Measurements from ENCODE around the gene WWTR1.
A peak's percentile ranks its signal among the peaks of the same experiment; 100 is the strongest.

Gene WWTR1

DNA sequence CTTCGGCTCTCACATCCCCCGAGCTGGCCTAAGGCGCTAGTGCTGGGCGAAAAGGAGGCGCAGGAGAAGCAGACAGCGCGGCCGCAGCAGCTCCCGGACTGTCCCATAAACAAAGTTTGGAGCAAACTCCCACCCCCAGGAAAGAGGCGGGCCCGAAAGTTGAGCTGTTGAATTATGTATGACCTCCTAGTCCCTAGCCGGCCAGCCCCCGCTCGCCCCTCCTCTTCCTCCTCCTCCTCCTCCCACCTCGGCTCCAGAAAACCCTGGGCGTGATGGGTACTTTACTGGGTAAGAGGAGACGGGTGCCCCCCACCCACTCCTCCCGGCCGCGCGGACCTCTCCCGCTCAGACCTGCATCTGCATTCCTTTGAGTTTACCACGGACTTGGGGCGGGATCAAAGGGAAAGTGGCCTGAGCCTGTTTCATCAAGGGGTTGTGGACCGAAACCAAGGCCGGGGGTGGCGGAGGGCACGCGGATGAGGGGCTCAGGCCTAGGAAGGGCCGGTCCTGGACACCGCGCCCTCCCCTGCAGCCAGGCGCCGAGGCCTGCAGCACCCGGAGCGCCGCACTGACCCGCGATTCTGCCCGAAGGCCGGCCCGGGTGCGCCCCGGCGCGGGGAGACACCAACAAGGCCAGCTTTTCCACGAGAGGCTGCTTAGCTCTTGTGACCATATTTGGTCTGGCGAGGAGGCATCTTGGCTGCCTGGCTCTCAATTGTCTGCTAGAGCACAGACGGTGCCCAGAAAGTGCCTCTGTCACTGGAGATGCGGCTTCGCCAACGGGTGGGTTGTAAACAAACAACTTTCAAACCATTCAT, at the start of gene WWTR1:
Gene WWTR1, minus strand, starts transcription at position 100 of the 818 bp plus-strand sequence. CDS start 719 bp downstream, outside the sequence.
- Histone ChIP-seq H3K4me1 (ENCODE audit: control insufficient read depth in 1 of 2, insufficient read depth in 1 of 2, low read depth in 1 of 2, low read length in 1 of 2) (peaks cover 7 to 20% of the 10 kb centered on the region in 2 experiments), H3K27ac (no peak within 1 kb of the TSS), H3K36me3 (no peaks in the 10 kb centered on the region), H3K27me3 (peaks cover 100% of the 10 kb centered on the region), H3K4me3 (ENCODE audit: low read depth in 1 of 2, low read length in 1 of 2) (peak within 1 kb of the TSS; percentile 8 to 45), H3K9me3 (no peaks in the 10 kb centered on the region)
- TF ChIP-seq, protein P1, sequence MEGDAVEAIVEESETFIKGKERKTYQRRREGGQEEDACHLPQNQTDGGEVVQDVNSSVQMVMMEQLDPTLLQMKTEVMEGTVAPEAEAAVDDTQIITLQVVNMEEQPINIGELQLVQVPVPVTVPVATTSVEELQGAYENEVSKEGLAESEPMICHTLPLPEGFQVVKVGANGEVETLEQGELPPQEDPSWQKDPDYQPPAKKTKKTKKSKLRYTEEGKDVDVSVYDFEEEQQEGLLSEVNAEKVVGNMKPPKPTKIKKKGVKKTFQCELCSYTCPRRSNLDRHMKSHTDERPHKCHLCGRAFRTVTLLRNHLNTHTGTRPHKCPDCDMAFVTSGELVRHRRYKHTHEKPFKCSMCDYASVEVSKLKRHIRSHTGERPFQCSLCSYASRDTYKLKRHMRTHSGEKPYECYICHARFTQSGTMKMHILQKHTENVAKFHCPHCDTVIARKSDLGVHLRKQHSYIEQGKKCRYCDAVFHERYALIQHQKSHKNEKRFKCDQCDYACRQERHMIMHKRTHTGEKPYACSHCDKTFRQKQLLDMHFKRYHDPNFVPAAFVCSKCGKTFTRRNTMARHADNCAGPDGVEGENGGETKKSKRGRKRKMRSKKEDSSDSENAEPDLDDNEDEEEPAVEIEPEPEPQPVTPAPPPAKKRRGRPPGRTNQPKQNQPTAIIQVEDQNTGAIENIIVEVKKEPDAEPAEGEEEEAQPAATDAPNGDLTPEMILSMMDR (IDR thresholded peaks at IDR 0.05): no peak

DNA sequence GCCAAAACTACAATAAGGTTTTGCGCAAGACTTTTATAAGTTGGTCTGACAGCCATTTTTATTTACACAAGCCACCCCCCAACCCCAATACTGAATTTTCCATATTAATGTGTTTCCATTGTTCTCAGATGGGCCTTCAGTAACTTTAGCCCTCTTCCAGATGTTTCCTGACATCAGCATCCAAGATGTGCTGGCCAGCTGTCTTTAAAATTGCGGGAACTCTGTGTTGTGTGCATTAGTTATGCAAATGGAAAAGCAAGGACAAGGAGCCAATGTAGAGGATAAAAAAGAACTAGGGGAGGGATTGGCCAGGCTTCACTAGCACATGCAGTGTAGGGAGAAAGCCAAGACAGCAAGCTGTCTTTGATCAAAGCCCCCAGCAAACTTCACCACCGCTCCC, 49.1 kb upstream of the WWTR1 start:
- Histone ChIP-seq H3K36me3 (no peaks in the 10 kb centered on the region), H3K9me3 (no peaks in the 10 kb centered on the region), H3K27ac (no peak overlapping the region), H3K4me1 (ENCODE audit: control insufficient read depth in 1 of 2, insufficient read depth in 1 of 2, low read depth in 1 of 2, low read length in 1 of 2) (no peaks in the 10 kb centered on the region), H3K4me3 (ENCODE audit: low read depth in 1 of 2, low read length in 1 of 2) (no peak overlapping the region), H3K27me3 (peaks cover 16% of the 10 kb centered on the region)
- TF ChIP-seq, protein P1 (IDR thresholded peaks at IDR 0.05): no peak

DNA sequence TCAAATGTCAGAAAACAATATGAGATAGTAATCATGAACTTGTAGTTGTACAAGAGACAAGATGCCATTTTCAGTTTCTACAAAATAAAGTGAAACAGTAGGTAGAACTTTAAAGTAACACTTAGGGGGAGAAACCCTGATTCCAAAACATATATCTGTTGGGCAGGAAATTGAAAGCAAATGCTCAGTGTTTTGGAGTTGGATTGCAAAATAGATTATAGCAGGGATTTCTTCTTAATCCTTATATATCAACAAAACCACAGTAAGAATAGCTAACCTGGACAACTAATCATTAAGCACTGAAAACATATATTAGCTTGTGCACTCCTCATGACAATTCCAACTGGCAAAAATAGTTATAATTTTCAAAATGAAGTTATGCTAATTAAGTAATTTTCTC, 47.6 kb upstream of the WWTR1 start:
- Histone ChIP-seq H3K9me3 (no peaks in the 10 kb centered on the region), H3K27ac (no peak overlapping the region), H3K36me3 (no peaks in the 10 kb centered on the region), H3K4me1 (ENCODE audit: control insufficient read depth in 1 of 2, insufficient read depth in 1 of 2, low read depth in 1 of 2, low read length in 1 of 2) (no peaks in the 10 kb centered on the region), H3K27me3 (peaks cover 6% of the 10 kb centered on the region), H3K4me3 (ENCODE audit: low read depth in 1 of 2, low read length in 1 of 2) (no peak overlapping the region)
- TF ChIP-seq, protein P1 (IDR thresholded peaks at IDR 0.05): no peak

DNA sequence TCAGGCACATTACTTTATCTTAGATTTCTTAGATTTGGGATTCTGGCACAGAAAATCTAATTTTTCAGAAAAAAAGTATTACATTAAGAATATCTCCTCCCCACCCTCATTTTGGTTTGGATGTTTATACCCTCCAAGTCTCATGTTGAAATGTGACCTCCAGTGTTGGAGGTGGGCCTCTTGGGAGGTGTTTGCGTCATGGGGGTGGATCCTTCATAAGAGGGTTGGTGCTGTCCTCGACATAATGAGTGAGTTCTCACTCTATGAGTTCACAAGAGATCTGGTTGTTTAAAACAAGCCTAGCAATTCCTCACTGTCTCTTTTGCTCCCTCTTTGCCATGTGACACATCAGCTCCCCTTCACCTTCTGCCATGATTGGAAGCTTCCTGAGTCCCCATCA, 45.6 kb upstream of the WWTR1 start:
- Histone ChIP-seq H3K4me1 (ENCODE audit: control insufficient read depth in 1 of 2, insufficient read depth in 1 of 2, low read depth in 1 of 2, low read length in 1 of 2) (no peaks in the 10 kb centered on the region), H3K27me3 (peaks cover 3% of the 10 kb centered on the region), H3K9me3 (no peaks in the 10 kb centered on the region), H3K36me3 (no peaks in the 10 kb centered on the region), H3K4me3 (ENCODE audit: low read depth in 1 of 2, low read length in 1 of 2) (no peak overlapping the region), H3K27ac (no peak overlapping the region)
- TF ChIP-seq, protein P1 (IDR thresholded peaks at IDR 0.05): no peak

DNA sequence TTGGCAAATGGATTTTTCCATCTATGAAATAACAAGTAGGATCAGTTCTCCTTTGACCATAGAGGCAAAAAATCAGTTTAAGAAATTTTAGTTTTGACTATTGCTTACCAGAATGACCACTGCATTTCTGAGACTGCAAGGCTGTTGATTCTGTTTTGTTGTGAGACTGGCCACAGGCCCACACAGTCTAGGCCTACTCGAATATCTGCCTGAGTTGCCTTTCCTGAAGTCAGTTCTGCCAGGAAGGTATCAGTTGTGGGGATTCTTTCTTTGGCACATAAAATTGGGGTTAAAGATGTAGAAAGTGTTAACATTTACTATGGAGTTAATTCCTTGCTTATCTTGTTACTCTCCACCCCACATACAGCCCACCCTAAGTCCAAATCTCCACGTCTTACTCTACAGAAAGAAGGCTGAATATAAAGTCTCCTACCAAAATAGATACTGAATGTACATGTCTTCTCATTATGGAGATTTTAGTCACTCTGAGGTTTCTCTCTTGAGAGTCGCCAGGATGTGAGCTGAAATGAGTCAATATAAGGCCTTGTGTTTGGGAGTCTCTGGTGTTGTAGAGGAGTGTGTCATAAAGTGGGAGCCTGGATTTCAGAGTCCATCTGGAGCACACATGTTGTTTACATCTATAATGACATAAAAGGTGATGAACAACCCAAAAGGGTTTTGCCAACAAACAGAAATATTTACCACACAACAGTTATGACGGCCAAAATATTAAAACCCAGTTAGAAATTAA, 45.0 kb upstream of the WWTR1 start:
- no peaks in the 10 kb centered on the region for H3K9me3 ChIP-seq
- no peak overlapping the region for H3K27ac ChIP-seq
- peaks cover 3% of the 10 kb centered on the region for H3K27me3 ChIP-seq
- TF ChIP-seq, protein P1 (IDR thresholded peaks at IDR 0.05): no peak
- no peak overlapping the region for H3K4me3 ChIP-seq (ENCODE audit: low read depth in 1 of 2, low read length in 1 of 2)
- H3K4me1 ChIP-seq (ENCODE audit: control insufficient read depth in 1 of 2, insufficient read depth in 1 of 2, low read depth in 1 of 2, low read length in 1 of 2): no peaks in the 10 kb centered on the region
- H3K36me3 ChIP-seq: no peaks in the 10 kb centered on the region
